A549 (cell line): ENCODE measurements around the gene KRT3. TPM values are rescaled to one million over a fixed set of nuclear protein-coding genes. Genes with fewer than 3 reads are reported as not detected.

Experiments
- ATAC-seq, 2 experiments: fragments of 200-7000 bp in 1 of 2; fragments of >200 bp in 1 of 2; cut with Nextera tagmentation in 1 of 2; cut with Tn5 transposase in 1 of 2; 3 replicates each; pipeline versions ENCODE4 v1.8.0 to v1.9.1; 2018 to 2020; ENCODE audit warnings: mild to moderate bottlenecking in 1 of 2, moderate library complexity in 1 of 2
- CTCF ChIA-PET: fragments of 300-600 bp; sonication (Branson Sonifier 250); formaldehyde crosslinking; extraction: SDS; loops from one replicate; lab custom pipeline; 2021; ENCODE audit warnings: antibody characterized with exemption, inconsistent platforms; lab: Yijun Ruan, JAX
- POLR2A ChIA-PET: fragments of 350-600 bp; formaldehyde crosslinking; extraction: SDS; loops from one replicate; lab custom pipeline; 2021; ENCODE audit warnings: antibody characterized with exemption, inconsistent platforms; lab: Yijun Ruan, JAX
- DNase-seq, 2 experiments: peaks; one replicate each; pipeline versions ENCODE4 v3.0.0 to v3.0.0-alpha.2; 2011 to 2016; ENCODE audit warnings: low read depth in 1 of 2, low spot score in 1 of 2
- FAIRE-seq: peaks from 2 replicates; lab custom pipeline; 2011; peaks lifted over from hg19 to GRCh38; lab: Jason Lieb, UNC
- H3K27ac ChIP-seq, 2 experiments: fragments of >200 bp; sonication (Bioruptor Twin); formaldehyde crosslinking; 3 replicates each; pipeline ENCODE4 v1.5.1; 2016 to 2017
- H3K4me1 ChIP-seq: fragments of >200 bp; sonication (Bioruptor Twin); formaldehyde crosslinking; 3 replicates; pipeline ENCODE4 v1.6.1; 2016
- H3K4me2 ChIP-seq: fragments of >200 bp; sonication (Bioruptor Twin); formaldehyde crosslinking; 3 replicates; pipeline ENCODE4 v1.6.1; 2016
- H3K4me3 ChIP-seq: fragments of >200 bp; sonication (Bioruptor Twin); formaldehyde crosslinking; 3 replicates; pipeline ENCODE4 v1.5.1; 2016
- H3K9me3 ChIP-seq: fragments of >200 bp; sonication (Bioruptor Twin); formaldehyde crosslinking; 3 replicates; pipeline ENCODE4 v1.6.1; 2016
- BHLHE40 ChIP-seq: IDR thresholded peaks from 2 replicates; pipeline ENCODE4 v1.6.1; 2012; ENCODE audit warnings: low read depth, low read length, inconsistent platforms
- CHD2 ChIP-seq: fragments of 150-350 bp; IDR thresholded peaks from 2 replicates; pipeline ENCODE4 v1.6.1; 2014; ENCODE audit warnings: low read length; ENCODE audit not compliant: partially characterized antibody
- EHF ChIP-seq: fragments of 250-450 bp; sonication (Bioruptor Pico); IDR thresholded peaks from 2 replicates; pipeline ENCODE4 v1.5.0; 2020; ENCODE audit warnings: mild to moderate bottlenecking
- ESRRA ChIP-seq: fragments of 150-350 bp; IDR thresholded peaks from 2 replicates; pipeline ENCODE4 v1.6.1; 2014; ENCODE audit warnings: mild to moderate bottlenecking, low read length, borderline replicate concordance
- GATA3 ChIP-seq: IDR thresholded peaks from 2 replicates; pipeline ENCODE4 v1.6.1; 2012; ENCODE audit warnings: borderline replicate concordance
- HDAC2 ChIP-seq: fragments of 200-600 bp; sonication (generic); IDR thresholded peaks from 2 replicates; pipeline ENCODE4 v1.6.1; 2016
- MAFK ChIP-seq: fragments of 450-650 bp; IDR thresholded peaks from 2 replicates; pipeline ENCODE4 v1.6.1; 2014; ENCODE audit not compliant: partially characterized antibody
- MAZ ChIP-seq: fragments of 150-350 bp; IDR thresholded peaks from 2 replicates; pipeline ENCODE4 v1.6.1; 2014; ENCODE audit warnings: antibody characterized with exemption, low read depth, low read length, borderline replicate concordance
- MYC ChIP-seq: IDR thresholded peaks from 2 replicates; pipeline ENCODE4 v1.6.1; 2012; ENCODE audit warnings: mild to moderate bottlenecking, inconsistent platforms, low read length, improper control_type of control experiment, borderline replicate concordance
- NR3C1 ChIP-seq: fragments of >200 bp; sonication (Bioruptor Twin); formaldehyde crosslinking; IDR thresholded peaks from 3 replicates; pipeline ENCODE4 v1.6.1; 2017
- PHF8 ChIP-seq: fragments of 200-600 bp; sonication (generic); IDR thresholded peaks from 2 replicates; pipeline ENCODE4 v1.6.1; 2016; ENCODE audit warnings: low read depth, mild to moderate bottlenecking, antibody characterized with exemption, moderate library complexity, borderline replicate concordance
- POLR2AphosphoS2 ChIP-seq: conservative IDR thresholded peaks from 2 replicates; pipeline ENCODE4 v1.6.1; 2012; ENCODE audit warnings: low read length, improper control_type of control experiment, inconsistent platforms
- RARB ChIP-seq: fragments of 250-450 bp; sonication (Bioruptor Pico); IDR thresholded peaks from 2 replicates; pipeline ENCODE4 v1.8.0; 2021; ENCODE audit warnings: mild to moderate bottlenecking, moderate library complexity
- RFX5 ChIP-seq: fragments of 450-650 bp; IDR thresholded peaks from 2 replicates; pipeline ENCODE4 v1.7.1; 2014; ENCODE audit warnings: antibody characterized with exemption, mild to moderate bottlenecking, moderate library complexity
- SREBF2 ChIP-seq: fragments of 450-650 bp; IDR thresholded peaks from 2 replicates; pipeline ENCODE4 v1.6.1; 2014; ENCODE audit warnings: mild to moderate bottlenecking, moderate library complexity
- TP53 ChIP-seq: fragments of 250-450 bp; sonication (Bioruptor Pico); IDR thresholded peaks from 2 replicates; pipeline ENCODE4 v1.5.0; 2021; ENCODE audit warnings: mild to moderate bottlenecking, moderate library complexity
- WGBS: methylation state at CpG from one replicate; pipeline ENCODE4 v1.1.6; 2017; ENCODE audit errors: missing lambda C conversion rate; 5-methylcytosine and 5-hydroxymethylcytosine counted together
- polyA plus RNA-seq, 4 experiments: library from polyadenylated mRNA; depleted of rRNA in 3 of 4; stranded (reverse); fragments of >200 nt; fragmentation: RNase III in 1 of 4; extraction: RNeasy Plus Mini Kit Qiagen cat#74134 plus additional on column Dnase treatment in 1 of 4; gene quantifications; 2 replicates in 3 of 4; 3 replicates in 1 of 4; pipeline ENCODE4 v1.2.3, GENCODE V29; 2011 to 2017
- TF ChIP-seq, protein P1 (sequence below): fragments of >200 bp; sonication (Bioruptor Twin); formaldehyde crosslinking; IDR thresholded peaks from 2 replicates; pipeline ENCODE4 v1.6.1; 2016
- TF ChIP-seq, protein P2 (sequence below): fragments of 200-600 bp; sonication (generic); IDR thresholded peaks from 2 replicates; pipeline ENCODE4 v1.6.1; 2016; ENCODE audit warnings: antibody characterized with exemption, mild to moderate bottlenecking, moderate library complexity
- TF ChIP-seq, protein P3 (sequence below): fragments of >200 bp; sonication (Bioruptor Twin); formaldehyde crosslinking; IDR thresholded peaks from 3 replicates; pipeline ENCODE4 v1.5.1; 2016
- TF ChIP-seq, protein P4 (sequence below): fragments of 250-450 bp; sonication (Bioruptor Pico); IDR thresholded peaks from 2 replicates; pipeline ENCODE4 v1.5.0; 2020; ENCODE audit warnings: low read depth, mild to moderate bottlenecking, moderate library complexity
- TF ChIP-seq, protein P5 (sequence below): IDR thresholded peaks from 2 replicates; pipeline ENCODE4 v1.6.1; 2012
- TF ChIP-seq, protein P6 (sequence below): fragments of 150-350 bp; IDR thresholded peaks from 2 replicates; pipeline ENCODE4 v1.6.1; 2014; ENCODE audit warnings: low read depth, mild to moderate bottlenecking, low read length
- TF ChIP-seq, protein P7 (sequence below): fragments of 250-450 bp; sonication (Bioruptor Pico); IDR thresholded peaks from 2 replicates; pipeline ENCODE4 v1.5.0; 2021; ENCODE audit warnings: mild to moderate bottlenecking, moderate library complexity, borderline replicate concordance

KRT3 gene
- polyA plus RNA-seq, 2 of the 4 experiments (the other 2 are of a cell fraction): 0.04 to 0.06 TPM

DNA sequence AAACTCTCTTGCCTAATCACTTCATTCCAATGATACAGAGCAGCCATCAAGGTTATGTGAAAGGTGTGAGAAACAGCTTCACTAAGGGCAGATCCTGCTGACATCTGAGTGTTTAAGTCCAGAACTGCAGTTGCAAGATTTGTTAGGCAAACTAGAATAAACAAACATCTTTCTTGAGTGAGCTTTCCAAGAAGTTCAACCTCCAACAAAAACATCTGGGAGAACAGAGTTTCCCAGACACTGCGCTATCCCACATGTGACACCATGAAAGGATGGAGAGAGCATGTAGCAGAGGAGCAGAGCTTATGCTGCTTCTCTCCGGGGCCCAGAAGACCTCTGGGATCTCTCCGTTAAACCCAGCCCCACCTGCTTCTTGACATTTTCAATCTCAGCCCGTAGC is 24.4 kb downstream of the KRT3 start:
- Histone ChIP-seq H3K4me2 (no peak overlapping the region), H3K27ac (no peak overlapping the region), H3K4me3 (no peak overlapping the region), H3K9me3 (no peaks in the 10 kb centered on the region), H3K4me1 (no peaks in the 10 kb centered on the region)
- FAIRE-seq (no peak), DNase-seq (no peak), ATAC-seq (no peak)
- WGBS: 58% methylated on average over 4 of the region's 4 CpGs
- CTCF ChIA-PET: interaction anchor here (0.6 to 1.4 kb wide), 4 partner anchors 9 to 552 kb away, joined by 3 to 5 read pairs (median 4); no protein-coding TSS in a partner anchor
- no peak for TF ChIP-seq TP53 (CRISPR knock-in tag)
- POLR2A ChIA-PET: no interaction called here

DNA sequence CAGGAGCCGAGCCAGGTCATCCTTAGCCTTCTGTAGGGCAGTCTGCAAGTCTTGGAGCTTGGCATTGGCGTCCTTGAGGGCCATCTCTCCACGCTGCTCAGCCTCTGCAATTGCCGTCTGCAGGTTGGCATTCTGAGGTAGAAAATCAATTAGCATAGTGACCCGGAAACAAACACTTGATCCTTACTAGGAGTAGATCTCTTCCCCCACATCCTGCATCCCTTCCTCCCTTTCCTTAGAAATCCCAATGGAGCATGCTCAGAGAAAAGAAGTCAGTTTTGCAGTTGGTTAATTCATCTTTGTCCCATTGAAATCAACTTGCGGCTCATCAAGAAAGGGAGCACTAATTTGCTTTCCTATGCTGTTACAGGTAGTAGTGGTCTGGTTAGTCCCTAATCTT is 24.8 kb downstream of the KRT3 start:
- Histone ChIP-seq H3K4me1 (no peaks in the 10 kb centered on the region), H3K9me3 (no peaks in the 10 kb centered on the region), H3K4me2 (no peak overlapping the region), H3K4me3 (no peak overlapping the region), H3K27ac (no peak overlapping the region)
- ATAC-seq (no peak), DNase-seq (no peak), FAIRE-seq (no peak)
- CTCF ChIA-PET: interaction anchor here (0.6 to 2.0 kb wide), 4 partner anchors 9 to 552 kb away, joined by 3 to 13 read pairs (median 4); no protein-coding TSS in a partner anchor
- POLR2A ChIA-PET: no interaction called here
- TF ChIP-seq GATA3: no peak
- TF ChIP-seq, protein P1, sequence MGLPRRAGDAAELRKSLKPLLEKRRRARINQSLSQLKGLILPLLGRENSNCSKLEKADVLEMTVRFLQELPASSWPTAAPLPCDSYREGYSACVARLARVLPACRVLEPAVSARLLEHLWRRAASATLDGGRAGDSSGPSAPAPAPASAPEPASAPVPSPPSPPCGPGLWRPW: no peak
- TF ChIP-seq BHLHE40: no peak
- TF ChIP-seq SREBF2: no peak
- TF ChIP-seq RARB: no peak
- no peak for TF ChIP-seq MYC
- TF ChIP-seq POLR2AphosphoS2: no peak
- TF ChIP-seq, protein P2, sequence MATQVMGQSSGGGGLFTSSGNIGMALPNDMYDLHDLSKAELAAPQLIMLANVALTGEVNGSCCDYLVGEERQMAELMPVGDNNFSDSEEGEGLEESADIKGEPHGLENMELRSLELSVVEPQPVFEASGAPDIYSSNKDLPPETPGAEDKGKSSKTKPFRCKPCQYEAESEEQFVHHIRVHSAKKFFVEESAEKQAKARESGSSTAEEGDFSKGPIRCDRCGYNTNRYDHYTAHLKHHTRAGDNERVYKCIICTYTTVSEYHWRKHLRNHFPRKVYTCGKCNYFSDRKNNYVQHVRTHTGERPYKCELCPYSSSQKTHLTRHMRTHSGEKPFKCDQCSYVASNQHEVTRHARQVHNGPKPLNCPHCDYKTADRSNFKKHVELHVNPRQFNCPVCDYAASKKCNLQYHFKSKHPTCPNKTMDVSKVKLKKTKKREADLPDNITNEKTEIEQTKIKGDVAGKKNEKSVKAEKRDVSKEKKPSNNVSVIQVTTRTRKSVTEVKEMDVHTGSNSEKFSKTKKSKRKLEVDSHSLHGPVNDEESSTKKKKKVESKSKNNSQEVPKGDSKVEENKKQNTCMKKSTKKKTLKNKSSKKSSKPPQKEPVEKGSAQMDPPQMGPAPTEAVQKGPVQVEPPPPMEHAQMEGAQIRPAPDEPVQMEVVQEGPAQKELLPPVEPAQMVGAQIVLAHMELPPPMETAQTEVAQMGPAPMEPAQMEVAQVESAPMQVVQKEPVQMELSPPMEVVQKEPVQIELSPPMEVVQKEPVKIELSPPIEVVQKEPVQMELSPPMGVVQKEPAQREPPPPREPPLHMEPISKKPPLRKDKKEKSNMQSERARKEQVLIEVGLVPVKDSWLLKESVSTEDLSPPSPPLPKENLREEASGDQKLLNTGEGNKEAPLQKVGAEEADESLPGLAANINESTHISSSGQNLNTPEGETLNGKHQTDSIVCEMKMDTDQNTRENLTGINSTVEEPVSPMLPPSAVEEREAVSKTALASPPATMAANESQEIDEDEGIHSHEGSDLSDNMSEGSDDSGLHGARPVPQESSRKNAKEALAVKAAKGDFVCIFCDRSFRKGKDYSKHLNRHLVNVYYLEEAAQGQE: no peak
- no peak for TF ChIP-seq MAFK
- 65% methylated on average over 6 of the region's 6 CpGs for WGBS

DNA sequence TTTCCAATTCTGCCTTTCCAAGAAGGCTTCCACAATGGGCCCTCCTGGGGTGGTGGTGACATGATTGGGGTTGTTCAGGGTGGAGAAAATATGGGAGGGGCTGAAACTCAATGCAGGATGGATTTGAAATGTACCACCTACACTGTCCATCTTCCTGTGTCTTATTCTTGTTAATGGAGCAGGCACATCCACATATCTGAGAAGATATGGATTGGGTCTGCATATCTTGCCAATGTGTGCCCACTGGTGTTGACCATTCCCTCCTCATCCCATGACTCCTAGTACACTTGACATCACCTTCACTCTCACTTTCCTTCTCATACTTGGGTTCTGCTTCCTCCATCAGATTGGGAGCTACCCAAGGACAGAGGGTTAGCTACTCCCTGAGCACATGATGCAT is 26.0 kb downstream of the KRT3 start:
- no peak for FAIRE-seq
- H3K27ac ChIP-seq: no peak overlapping the region
- no peaks in the 10 kb centered on the region for H3K4me1 ChIP-seq
- CTCF ChIA-PET: interaction anchor here (1.2 to 2.0 kb wide), 4 partner anchors 10 to 189 kb away, joined by 3 to 13 read pairs (median 3); no protein-coding TSS in a partner anchor
- no peak for ATAC-seq
- no peak overlapping the region for H3K4me3 ChIP-seq
- H3K9me3 ChIP-seq: no peaks in the 10 kb centered on the region
- no peak for DNase-seq
- H3K4me2 ChIP-seq: no peak overlapping the region
- POLR2A ChIA-PET: no interaction called here
- TF ChIP-seq, protein P3, sequence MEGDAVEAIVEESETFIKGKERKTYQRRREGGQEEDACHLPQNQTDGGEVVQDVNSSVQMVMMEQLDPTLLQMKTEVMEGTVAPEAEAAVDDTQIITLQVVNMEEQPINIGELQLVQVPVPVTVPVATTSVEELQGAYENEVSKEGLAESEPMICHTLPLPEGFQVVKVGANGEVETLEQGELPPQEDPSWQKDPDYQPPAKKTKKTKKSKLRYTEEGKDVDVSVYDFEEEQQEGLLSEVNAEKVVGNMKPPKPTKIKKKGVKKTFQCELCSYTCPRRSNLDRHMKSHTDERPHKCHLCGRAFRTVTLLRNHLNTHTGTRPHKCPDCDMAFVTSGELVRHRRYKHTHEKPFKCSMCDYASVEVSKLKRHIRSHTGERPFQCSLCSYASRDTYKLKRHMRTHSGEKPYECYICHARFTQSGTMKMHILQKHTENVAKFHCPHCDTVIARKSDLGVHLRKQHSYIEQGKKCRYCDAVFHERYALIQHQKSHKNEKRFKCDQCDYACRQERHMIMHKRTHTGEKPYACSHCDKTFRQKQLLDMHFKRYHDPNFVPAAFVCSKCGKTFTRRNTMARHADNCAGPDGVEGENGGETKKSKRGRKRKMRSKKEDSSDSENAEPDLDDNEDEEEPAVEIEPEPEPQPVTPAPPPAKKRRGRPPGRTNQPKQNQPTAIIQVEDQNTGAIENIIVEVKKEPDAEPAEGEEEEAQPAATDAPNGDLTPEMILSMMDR: no peak
- TF ChIP-seq ESRRA: no peak
- TF ChIP-seq POLR2AphosphoS2: no peak
- no peak for TF ChIP-seq MAFK
- TF ChIP-seq PHF8: no peak
- TF ChIP-seq CHD2: no peak
- TF ChIP-seq, protein P1: no peak
- TF ChIP-seq, protein P4, sequence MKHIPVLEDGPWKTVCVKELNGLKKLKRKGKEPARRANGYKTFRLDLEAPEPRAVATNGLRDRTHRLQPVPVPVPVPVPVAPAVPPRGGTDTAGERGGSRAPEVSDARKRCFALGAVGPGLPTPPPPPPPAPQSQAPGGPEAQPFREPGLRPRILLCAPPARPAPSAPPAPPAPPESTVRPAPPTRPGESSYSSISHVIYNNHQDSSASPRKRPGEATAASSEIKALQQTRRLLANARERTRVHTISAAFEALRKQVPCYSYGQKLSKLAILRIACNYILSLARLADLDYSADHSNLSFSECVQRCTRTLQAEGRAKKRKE (CRISPR knock-in tag): no peak
- no peak for TF ChIP-seq HDAC2
- no peak for TF ChIP-seq MAZ
- no peak for TF ChIP-seq EHF
- TF ChIP-seq, protein P5, sequence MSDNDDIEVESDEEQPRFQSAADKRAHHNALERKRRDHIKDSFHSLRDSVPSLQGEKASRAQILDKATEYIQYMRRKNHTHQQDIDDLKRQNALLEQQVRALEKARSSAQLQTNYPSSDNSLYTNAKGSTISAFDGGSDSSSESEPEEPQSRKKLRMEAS: no peak
- TF ChIP-seq, protein P6, sequence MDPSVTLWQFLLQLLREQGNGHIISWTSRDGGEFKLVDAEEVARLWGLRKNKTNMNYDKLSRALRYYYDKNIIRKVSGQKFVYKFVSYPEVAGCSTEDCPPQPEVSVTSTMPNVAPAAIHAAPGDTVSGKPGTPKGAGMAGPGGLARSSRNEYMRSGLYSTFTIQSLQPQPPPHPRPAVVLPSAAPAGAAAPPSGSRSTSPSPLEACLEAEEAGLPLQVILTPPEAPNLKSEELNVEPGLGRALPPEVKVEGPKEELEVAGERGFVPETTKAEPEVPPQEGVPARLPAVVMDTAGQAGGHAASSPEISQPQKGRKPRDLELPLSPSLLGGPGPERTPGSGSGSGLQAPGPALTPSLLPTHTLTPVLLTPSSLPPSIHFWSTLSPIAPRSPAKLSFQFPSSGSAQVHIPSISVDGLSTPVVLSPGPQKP: no peak
- no peak for TF ChIP-seq NR3C1
- TF ChIP-seq, protein P7, sequence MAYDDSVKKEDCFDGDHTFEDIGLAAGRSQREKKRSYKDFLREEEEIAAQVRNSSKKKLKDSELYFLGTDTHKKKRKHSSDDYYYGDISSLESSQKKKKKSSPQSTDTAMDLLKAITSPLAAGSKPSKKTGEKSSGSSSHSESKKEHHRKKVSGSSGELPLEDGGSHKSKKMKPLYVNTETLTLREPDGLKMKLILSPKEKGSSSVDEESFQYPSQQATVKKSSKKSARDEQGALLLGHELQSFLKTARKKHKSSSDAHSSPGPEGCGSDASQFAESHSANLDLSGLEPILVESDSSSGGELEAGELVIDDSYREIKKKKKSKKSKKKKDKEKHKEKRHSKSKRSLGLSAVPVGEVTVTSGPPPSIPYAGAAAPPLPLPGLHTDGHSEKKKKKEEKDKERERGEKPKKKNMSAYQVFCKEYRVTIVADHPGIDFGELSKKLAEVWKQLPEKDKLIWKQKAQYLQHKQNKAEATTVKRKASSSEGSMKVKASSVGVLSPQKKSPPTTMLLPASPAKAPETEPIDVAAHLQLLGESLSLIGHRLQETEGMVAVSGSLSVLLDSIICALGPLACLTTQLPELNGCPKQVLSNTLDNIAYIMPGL (CRISPR knock-in tag): no peak
- TF ChIP-seq RFX5: no peak
